Panc1 (cell line): ENCODE data around the gene KRT36.

Experiments
- CTCF ChIP-seq: fragments of 450-650 bp; IDR thresholded peaks from 2 replicates; pipeline ENCODE4 v1.5.1; 2017; ENCODE audit warnings: mild to moderate bottlenecking
- POLR2AphosphoS5 ChIP-seq: IDR thresholded peaks from 2 replicates; pipeline ENCODE4 v1.6.1; 2012; ENCODE audit warnings: mild to moderate bottlenecking, low read depth, low read length, moderate library complexity
- REST ChIP-seq, 2 experiments: IDR thresholded peaks; 2 replicates each; pipeline ENCODE4 v1.6.1; 2011 to 2012; ENCODE audit warnings: low read depth in 2 of 2, control low read depth in 1 of 2, low read length in 1 of 2, mild to moderate bottlenecking in 1 of 2, moderate library complexity in 1 of 2; ENCODE audit not compliant: insufficient read depth in 1 of 2
- SIN3A ChIP-seq: IDR thresholded peaks from 2 replicates; pipeline ENCODE4 v1.6.1; 2012; ENCODE audit warnings: low read depth, mild to moderate bottlenecking, low read length, moderate library complexity, borderline replicate concordance; ENCODE audit not compliant: insufficient read depth
- TCF7L2 ChIP-seq: IDR thresholded peaks from 2 replicates; pipeline ENCODE4 v1.6.1; 2011; ENCODE audit warnings: mild to moderate bottlenecking, low read depth, low read length, inconsistent platforms

- TF ChIP-seq POLR2AphosphoS5 (no peak), CTCF (no peak), TCF7L2 (no peak), SIN3A (no peak), REST (IDR thresholded peaks at IDR 0.05; ENCODE audit: insufficient read depth in 1 of 2, low read depth in 2 of 2, low read length in 1 of 2) (no peak)
Observed at GRCh38 chr17:41489531-41489930, at the start of gene KRT36.
